Activated B cell treated with CpG ODN at 0.5 μM for 24 hours (primary cell): Measurements from ENCODE around the gene TMC2. TPM values are rescaled to one million over a fixed set of nuclear protein-coding genes. Genes with fewer than 3 reads are reported as not detected.

Experiments used
- ATAC-seq: fragments of 200-7000 bp; cut with Tn5 transposase; one replicate; pipeline ENCODE4 v1.10.0; 2021; ENCODE audit warnings: low read depth, mild to moderate bottlenecking, moderate library complexity
- CTCF ChIA-PET: fragments of 350-600 bp; sonication (Branson Sonifier 250); formaldehyde crosslinking; loops from one replicate; lab custom pipeline; 2021; ENCODE audit warnings: antibody characterized with exemption; lab: Charles Lee
- POLR2A ChIA-PET: fragments of 350-600 bp; sonication (Branson Sonifier 250); formaldehyde crosslinking; loops from one replicate; lab custom pipeline; 2021; ENCODE audit warnings: antibody characterized with exemption; lab: Charles Lee
- DNase-seq: peaks from one replicate; pipeline ENCODE4 v3.0.0; 2022
- H3K27ac Mint-ChIP-seq: one replicate; pipeline ENCODE4 v1.8.0; 2020; ENCODE audit warnings: mixed read lengths
- H3K27me3 Mint-ChIP-seq: one replicate; pipeline ENCODE4 v1.8.0; 2021; ENCODE audit warnings: mixed read lengths
- H3K36me3 Mint-ChIP-seq: one replicate; pipeline ENCODE4 v1.8.0; 2021; ENCODE audit warnings: low read depth, mixed read lengths
- H3K4me1 Mint-ChIP-seq: one replicate; pipeline ENCODE4 v1.8.0; 2021; ENCODE audit warnings: mixed read lengths
- H3K4me3 Mint-ChIP-seq: one replicate; pipeline ENCODE4 v1.8.0; 2020; ENCODE audit warnings: mild to moderate bottlenecking, mixed read lengths
- H3K9me3 Mint-ChIP-seq: one replicate; pipeline ENCODE4 v1.8.0; 2020; ENCODE audit warnings: mixed read lengths
- CTCF ChIP-seq: fragments of 200-600 bp; IDR thresholded peaks from one replicate; pipeline ENCODE4 v1.8.0; 2022; ENCODE audit warnings: antibody characterized with exemption, mild to moderate bottlenecking
- intact Hi-C: fragments of 100-400 bp; cut with micrococcal nuclease; formaldehyde crosslinking; loops from one replicate; pipeline ENCODE4 v1.15.1; 2024
- total RNA-seq: library from RNA; stranded (reverse); gene quantifications from 2 replicates; pipeline ENCODE4 v1.2.3, GENCODE V29; 2022

TMC2 gene
- total RNA-seq, 1 donor from 2014 or later: not detected

- H3K27me3 Mint-ChIP-seq: peaks cover 15% of the 10 kb centered on the region
- peak; percentile 7 for ATAC-seq
- peaks cover 23% of the 10 kb centered on the region for H3K4me1 Mint-ChIP-seq
- CTCF ChIA-PET: interaction anchor here (1.2 to 3.6 kb wide), 3 partner anchors 13 to 221 kb away, joined by 3 to 20 read pairs (median 6); no protein-coding TSS in a partner anchor
- no peak for DNase-seq
- POLR2A ChIA-PET: interaction anchor here (1.0 to 3.7 kb wide), 6 partner anchors 14 to 537 kb away, joined by 3 to 32 read pairs (median 6); partner anchors contain the start of genes IDH3B and SNRPB
- H3K27ac Mint-ChIP-seq: peak overlapping the region; percentile 96
- no peak for TF ChIP-seq CTCF
- H3K36me3 Mint-ChIP-seq: peaks cover 6% of the 10 kb centered on the region
- intact Hi-C loops: loop anchor here (1.0 to 5.0 kb wide), 3 partner anchors 38 to 964 kb away; partner anchors contain the start of genes ATRN, NOP56 and SNRPB
- H3K9me3 Mint-ChIP-seq: no peaks in the 10 kb centered on the region
- H3K4me3 Mint-ChIP-seq: peak overlapping the region; percentile 100
Observed at GRCh38 chr20:2507875-2508630, 28.3 kb upstream of the TMC2 start.

DNA sequence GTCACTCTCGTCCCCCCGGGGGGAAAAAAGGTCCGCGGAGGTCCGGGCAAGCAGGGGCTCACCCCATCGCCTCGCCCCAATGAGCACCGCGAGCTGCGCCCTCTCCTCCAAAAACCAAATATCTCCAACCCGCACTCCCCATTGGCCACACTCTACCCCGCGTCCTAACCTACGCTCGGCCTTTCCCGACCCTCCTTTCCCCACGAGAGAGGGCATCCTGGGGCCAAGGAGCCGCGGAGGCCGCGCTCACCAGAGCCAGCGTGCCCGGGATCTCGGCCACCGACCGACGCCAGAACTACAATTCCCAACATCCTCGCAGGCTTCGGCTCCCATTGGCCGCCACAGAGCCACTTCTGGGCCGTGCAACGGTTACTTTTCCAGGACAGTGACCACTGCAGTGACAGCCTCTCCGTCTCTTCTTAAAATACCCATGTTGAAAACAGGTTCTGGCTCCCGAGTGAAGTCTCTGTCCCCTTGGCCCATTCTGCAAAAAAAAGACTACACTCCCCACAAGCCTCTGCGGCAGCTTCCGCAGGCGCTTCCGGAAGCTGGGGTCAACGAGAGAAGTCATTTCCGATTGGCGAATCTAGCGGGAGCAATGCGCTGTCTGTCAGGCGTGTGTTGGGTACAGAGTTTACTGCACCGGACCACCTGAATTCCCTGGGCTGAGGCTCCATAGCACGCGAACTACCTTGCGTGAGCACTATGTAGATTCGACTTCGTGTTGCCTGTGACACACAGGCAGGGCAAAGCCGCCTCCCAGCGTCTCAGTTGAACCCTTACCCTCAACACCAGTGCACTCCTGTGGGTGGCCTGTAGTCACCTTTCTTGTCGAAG, 27.5 kb upstream of the TMC2 start, which contains the start of gene ZNF343:
TSS of gene ZNF343 (minus strand) at position 285 of the 837 bp plus-strand sequence. CDS start 15,020 bp downstream, outside the sequence.
- H3K9me3 Mint-ChIP-seq: no peaks in the 10 kb centered on the region
- intact Hi-C loops: loop anchor here (1.0 to 5.0 kb wide), 5 partner anchors 15 to 963 kb away; partner anchors contain the start of genes ATRN, NOP56, PTPRA and SNRPB
- ATAC-seq (peak; percentile 93), DNase-seq (peak; percentile 72)
- H3K4me1 Mint-ChIP-seq: peaks cover 23% of the 10 kb centered on the region
- H3K27ac Mint-ChIP-seq: peak within 1 kb of the TSS; percentile 96
- TF ChIP-seq CTCF: no peak
- H3K4me3 Mint-ChIP-seq: peak within 1 kb of the TSS; percentile 100
- ChIA-PET CTCF (interaction anchor here (1.2 to 3.6 kb wide), 4 partner anchors 12 to 220 kb away, joined by 3 to 20 read pairs (median 4); no protein-coding TSS in a partner anchor), POLR2A (interaction anchor here (0.7 to 3.7 kb wide), 7 partner anchors 13 to 536 kb away, joined by 3 to 32 read pairs (median 5); partner anchors contain the start of genes IDH3B, NOP56 and SNRPB)
- H3K36me3 Mint-ChIP-seq: peaks cover 6% of the 10 kb centered on the region
- peaks cover 18% of the 10 kb centered on the region for H3K27me3 Mint-ChIP-seq

GRCh38 chr20:2509468-2509781, 26.9 kb upstream of the TMC2 start:
- POLR2A ChIA-PET: interaction anchor here (0.7 to 3.7 kb wide), 5 partner anchors 12 to 536 kb away, joined by 3 to 32 read pairs (median 6); partner anchors contain the start of genes NOP56 and SNRPB
- intact Hi-C loops: loop anchor here (1.0 to 5.0 kb wide), 4 partner anchors 15 to 963 kb away; partner anchors contain the start of genes ATRN, NOP56 and PTPRA
- ATAC-seq: no peak
- Mint-ChIP-seq H3K4me3 (peak overlapping the region; percentile 100), H3K27me3 (peaks cover 18% of the 10 kb centered on the region), H3K36me3 (peaks cover 6% of the 10 kb centered on the region), H3K4me1 (peaks cover 23% of the 10 kb centered on the region), H3K27ac (peak overlapping the region; percentile 96), H3K9me3 (no peaks in the 10 kb centered on the region)
- TF ChIP-seq CTCF: no peak
- no peak for DNase-seq
- CTCF ChIA-PET: interaction anchor here (1.2 to 3.6 kb wide), 3 partner anchors 12 to 17 kb away, joined by 3 to 20 read pairs (median 6); no protein-coding TSS in a partner anchor

GRCh38 chr20:2509794-2510193, 26.6 kb upstream of the TMC2 start:
- no peaks in the 10 kb centered on the region for H3K9me3 Mint-ChIP-seq

More at GRCh38 chr20:2509794-2510193, 26.6 kb upstream of the TMC2 start:
- H3K27me3 Mint-ChIP-seq: peaks cover 18% of the 10 kb centered on the region
- H3K4me3 Mint-ChIP-seq: no peak overlapping the region
- DNase-seq: no peak
- intact Hi-C loops: loop anchor here (1.0 to 5.0 kb wide), 4 partner anchors 15 to 963 kb away; partner anchors contain the start of genes ATRN, NOP56 and PTPRA
- no peak for ATAC-seq
- peaks cover 6% of the 10 kb centered on the region for H3K36me3 Mint-ChIP-seq
- ChIA-PET CTCF (interaction anchor here (1.2 to 3.6 kb wide), 3 partner anchors 11 to 17 kb away, joined by 3 to 20 read pairs (median 6); no protein-coding TSS in a partner anchor), POLR2A (interaction anchor here (3.4 to 3.7 kb wide), 2 partner anchors 15 to 40 kb away, joined by 16 to 32 read pairs; partner anchors contain the start of gene SNRPB)
- no peak overlapping the region for H3K27ac Mint-ChIP-seq
- H3K4me1 Mint-ChIP-seq: peaks cover 21% of the 10 kb centered on the region
- no peak for TF ChIP-seq CTCF
